Activated CD8-positive, alpha-beta memory T cell treated with anti-CD3 and anti-CD28 coated beads for 36 hours (primary cell): Measurements from ENCODE around the gene CEP128. TPM values are rescaled to one million over a fixed set of nuclear protein-coding genes. Genes with fewer than 3 reads are reported as not detected.

Experiments
- CTCF ChIA-PET: fragments of 350-600 bp; sonication (Branson Sonifier 250); formaldehyde crosslinking; loops from one replicate; lab custom pipeline; 2021; ENCODE audit warnings: antibody characterized with exemption; lab: Charles Lee
- POLR2A ChIA-PET: fragments of 350-600 bp; sonication (Branson Sonifier 250); formaldehyde crosslinking; loops from one replicate; lab custom pipeline; 2021; ENCODE audit warnings: antibody characterized with exemption; lab: Charles Lee
- total RNA-seq, 2 experiments: library from RNA; stranded (reverse); gene quantifications; one replicate each; pipeline ENCODE4 v1.2.3, GENCODE V29; 2021

CEP128 gene
- 10 to 100 TPM; 18.0 to 19.7 TPM for total RNA-seq

DNA sequence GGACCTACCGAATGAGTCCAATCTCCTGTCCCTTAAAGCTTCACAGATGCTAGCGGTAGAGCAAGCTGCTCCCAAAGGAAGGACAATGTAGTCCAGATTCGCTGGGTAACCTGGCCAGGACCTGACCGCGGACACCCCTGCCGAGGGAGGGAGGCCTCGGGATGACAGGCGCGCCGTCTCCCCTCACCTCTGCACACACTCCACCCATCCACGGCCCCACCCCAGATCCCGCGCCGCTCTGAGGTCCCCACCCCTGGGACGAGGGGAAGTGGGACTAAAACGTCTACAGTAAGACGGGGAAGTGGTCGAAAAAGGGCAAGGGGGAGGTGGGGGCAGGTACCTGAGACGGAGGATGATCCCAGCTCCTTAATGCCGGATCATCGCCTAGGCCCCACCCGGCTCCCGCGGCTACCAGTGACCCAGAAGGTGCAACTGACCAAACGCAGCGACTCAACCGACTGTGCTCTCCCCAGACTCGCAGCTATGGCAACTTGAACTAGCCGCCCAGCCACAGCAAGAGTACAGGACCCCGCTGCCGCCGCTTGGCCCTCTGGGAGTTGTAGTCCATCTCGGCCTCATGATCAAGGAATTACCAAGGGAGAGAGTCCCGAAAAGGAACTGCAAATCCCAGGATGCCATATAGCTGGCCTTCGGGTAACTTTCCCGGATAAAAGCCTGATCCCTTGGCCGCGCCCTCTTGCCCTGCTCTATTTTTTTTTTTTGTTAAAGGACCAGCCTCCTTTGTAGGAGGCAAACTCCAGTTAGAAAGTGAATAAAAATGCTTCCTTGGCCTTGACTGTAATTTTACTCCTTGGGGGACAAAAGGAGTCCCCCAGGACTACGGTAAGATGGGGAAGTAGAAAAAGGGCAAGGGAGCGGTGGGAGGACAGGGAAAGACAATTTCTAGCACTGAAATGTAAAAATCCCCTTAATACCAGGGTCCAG is at the start of gene CEP128:
Gene CEP128, minus strand, starts transcription at position 498 of the 945 bp plus-strand sequence.
- ChIA-PET POLR2A (interaction anchor here (1.4 to 1.9 kb wide), 2 partner anchors 11 to 280 kb away, joined by 4 to 7 read pairs; partner anchors contain the start of gene GTF2A1), CTCF (interaction anchor here (1.1 to 2.1 kb wide), 4 partner anchors 10 to 229 kb away, joined by 3 to 8 read pairs (median 4); partner anchors contain the start of gene TSHR)

- POLR2A ChIA-PET = interaction anchor here (0.9 kb wide), 1 partner anchor 232 kb away, joined by 3 read pairs; the partner anchor contains the start of gene GTF2A1
- CTCF ChIA-PET = interaction anchor here (1.5 to 4.6 kb wide), 4 partner anchors 15 to 178 kb away, joined by 3 to 32 read pairs (median 6); partner anchors contain the start of gene TSHR
Measured at GRCh38 chr14:80988735-80989429, 47.3 kb upstream of the CEP128 start.

DNA sequence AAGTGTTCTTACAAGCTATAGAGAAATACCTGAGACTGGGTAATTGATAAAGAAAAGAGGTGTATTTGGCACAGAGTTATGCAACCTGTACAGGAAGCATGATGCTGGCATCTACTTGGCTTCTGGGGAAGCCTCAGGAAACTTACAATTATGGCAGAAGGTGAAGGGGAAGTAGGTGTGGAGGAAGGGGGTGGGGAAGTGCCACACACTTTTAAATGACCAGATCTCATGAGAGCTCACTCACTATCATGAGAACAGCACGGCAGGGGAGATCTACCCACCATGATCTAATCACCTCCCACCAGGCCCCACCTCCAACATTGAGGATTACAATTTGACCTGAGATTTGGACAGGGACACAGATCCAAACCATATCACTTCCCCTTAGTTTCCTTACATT is 46.7 kb upstream of the CEP128 start:
- POLR2A ChIA-PET = interaction anchor here (0.9 kb wide), 1 partner anchor 233 kb away, joined by 3 read pairs; the partner anchor contains the start of gene GTF2A1
- CTCF ChIA-PET = interaction anchor here (0.6 to 4.6 kb wide), 6 partner anchors 11 to 179 kb away, joined by 3 to 32 read pairs (median 4); partner anchors contain the start of gene TSHR

- POLR2A ChIA-PET = no interaction called here
Measured at GRCh38 chr14:80987235-80988032, 45.9 kb upstream of the CEP128 start.

DNA sequence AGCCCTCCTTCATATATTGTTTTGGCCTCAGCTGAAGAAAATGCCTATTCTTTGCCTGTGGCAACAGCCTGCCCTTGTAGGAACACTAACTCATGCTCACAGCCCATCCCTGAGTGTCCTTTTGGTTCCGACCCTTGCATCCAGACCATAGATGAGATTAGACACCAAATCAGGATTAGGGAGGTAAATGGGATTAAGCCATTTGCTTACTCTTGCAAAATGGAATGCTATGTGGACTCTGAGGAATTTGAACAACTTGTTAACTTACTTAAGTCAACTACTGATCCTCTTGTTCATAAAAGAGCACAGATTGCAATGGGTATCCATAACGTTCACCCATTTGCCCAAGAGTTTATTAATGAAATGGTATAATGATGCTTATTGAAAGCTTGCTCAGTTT is 41.2 kb upstream of the CEP128 start:
- CTCF ChIA-PET = no interaction called here
- POLR2A ChIA-PET = no interaction called here

More at GRCh38 chr14:80987235-80988032, 45.9 kb upstream of the CEP128 start:
- CTCF ChIA-PET = interaction anchor here (0.6 to 4.6 kb wide), 11 partner anchors 10 to 179 kb away, joined by 3 to 32 read pairs (median 4); partner anchors contain the start of gene TSHR

DNA sequence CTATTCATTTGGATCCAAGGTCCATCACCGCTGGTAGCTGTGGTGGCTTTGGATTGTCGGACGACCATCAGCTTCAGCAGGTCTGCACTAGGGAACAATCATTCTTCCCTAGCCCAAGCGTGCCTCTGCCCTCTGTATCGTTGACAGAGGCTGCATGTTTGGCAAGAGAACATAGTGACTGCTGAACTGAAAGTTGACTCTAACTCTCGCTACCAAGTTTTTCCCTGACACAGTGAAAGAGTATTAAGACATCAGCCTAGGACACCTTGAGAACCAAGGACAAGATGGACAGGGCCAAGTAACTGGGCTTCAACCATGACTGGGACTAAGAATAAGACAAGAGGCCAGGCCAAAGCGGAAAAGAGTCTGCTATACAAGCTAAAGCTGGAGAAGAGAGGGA is 40.1 kb upstream of the CEP128 start:
- ChIA-PET CTCF (no interaction called here), POLR2A (no interaction called here)

GRCh38 chr14:80981156-80981555 is 39.6 kb upstream of the CEP128 start:
- ChIA-PET CTCF (no interaction called here), POLR2A (no interaction called here)

GRCh38 chr14:80979951-80980350 is 38.4 kb upstream of the CEP128 start:
- ChIA-PET CTCF (no interaction called here), POLR2A (no interaction called here)

GRCh38 chr14:80978403-80978802 is 36.9 kb upstream of the CEP128 start:
- ChIA-PET CTCF (interaction anchor here (1.1 kb wide), 1 partner anchor 23 kb away, joined by 3 read pairs; the partner anchor contains the start of gene TSHR), POLR2A (no interaction called here)

- ChIA-PET CTCF (interaction anchor here (1.1 to 1.2 kb wide), 2 partner anchors 10 to 22 kb away, joined by 3 read pairs; partner anchors contain the start of gene TSHR), POLR2A (interaction anchor here (0.7 kb wide), 1 partner anchor 41 kb away, joined by 3 read pairs; no protein-coding TSS in a partner anchor)
Measured at GRCh38 chr14:80977221-80977620, 35.7 kb upstream of the CEP128 start.

GRCh38 chr14:80974679-80975078 is 33.1 kb upstream of the CEP128 start:
- POLR2A ChIA-PET = no interaction called here
- CTCF ChIA-PET = no interaction called here

GRCh38 chr14:80973931-80974641 is 32.5 kb upstream of the CEP128 start:
- CTCF ChIA-PET = interaction anchor here (0.7 to 0.8 kb wide), 2 partner anchors 12 to 14 kb away, joined by 3 to 4 read pairs; no protein-coding TSS in a partner anchor
- POLR2A ChIA-PET = no interaction called here

- CTCF ChIA-PET = no interaction called here
- POLR2A ChIA-PET = no interaction called here
Measured at GRCh38 chr14:80965037-80965436, 23.5 kb upstream of the CEP128 start.

DNA sequence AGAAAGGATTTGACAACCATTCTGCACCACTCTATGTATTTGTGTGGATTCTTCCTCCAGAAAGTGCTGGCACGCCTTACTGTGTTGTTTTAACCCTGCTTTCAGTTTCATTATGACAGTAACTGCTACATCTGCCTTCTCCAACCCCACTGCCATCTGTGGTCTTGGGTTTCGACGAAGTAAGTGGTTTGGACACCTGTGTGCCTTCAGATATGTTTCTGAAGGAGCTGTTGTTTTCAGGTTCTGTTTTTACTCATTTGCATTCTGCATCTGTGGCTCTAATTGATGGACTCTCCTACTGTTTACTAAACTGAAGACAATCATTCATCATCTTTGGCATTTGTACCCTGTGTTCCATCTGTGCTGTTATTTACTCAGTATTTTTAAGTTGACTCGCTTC is 18.0 kb upstream of the CEP128 start:
- ChIA-PET POLR2A (interaction anchor here (1.2 kb wide), 1 partner anchor 17 kb away, joined by 3 read pairs; no protein-coding TSS in a partner anchor), CTCF (interaction anchor here (0.9 to 1.4 kb wide), 4 partner anchors 19 to 37 kb away, joined by 3 to 4 read pairs (median 3); no protein-coding TSS in a partner anchor)

DNA sequence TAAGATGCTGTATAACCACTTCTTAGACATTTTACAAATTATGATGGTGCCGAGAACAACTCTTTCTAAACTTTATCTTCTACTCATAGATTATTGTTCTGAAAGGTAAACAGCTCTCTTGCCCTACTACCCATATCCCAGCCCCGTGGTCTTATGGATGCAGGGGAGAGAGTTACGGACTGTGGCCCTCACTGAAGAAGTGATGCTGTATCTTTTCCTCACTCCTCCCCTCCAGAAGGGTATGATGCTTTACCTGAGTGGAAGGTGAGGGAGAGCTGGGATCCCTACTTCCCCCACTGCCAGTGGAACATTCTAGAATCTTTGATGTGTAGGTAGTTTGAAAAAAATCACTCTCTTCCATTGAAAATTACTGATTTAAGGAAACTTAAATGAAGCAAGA is 17.4 kb upstream of the CEP128 start:
- ChIA-PET CTCF (interaction anchor here (1.2 to 1.4 kb wide), 2 partner anchors 18 to 38 kb away, joined by 3 to 4 read pairs; no protein-coding TSS in a partner anchor), POLR2A (no interaction called here)

DNA sequence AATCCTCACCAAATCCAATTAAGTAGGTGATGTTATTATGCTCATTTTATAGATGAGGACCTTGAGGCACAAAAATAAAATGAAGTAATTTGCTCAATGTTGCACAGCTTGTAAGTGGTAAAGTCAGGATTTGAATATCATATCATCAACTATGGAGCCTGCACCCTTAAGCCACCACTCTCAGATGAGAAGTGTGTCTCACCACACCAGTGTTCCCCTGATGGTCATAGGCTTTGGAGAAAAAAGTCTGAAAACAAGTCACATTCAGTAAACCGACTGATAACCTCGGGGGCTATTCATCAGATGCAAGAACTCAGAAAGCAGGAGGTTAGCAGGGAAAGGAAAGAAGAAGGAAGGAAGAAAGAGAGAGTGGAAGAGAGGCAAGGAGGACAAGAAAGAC is 16.7 kb upstream of the CEP128 start:
- ChIA-PET POLR2A (no interaction called here), CTCF (interaction anchor here (0.6 to 1.4 kb wide), 4 partner anchors 18 to 38 kb away, joined by 3 to 4 read pairs (median 4); no protein-coding TSS in a partner anchor)

DNA sequence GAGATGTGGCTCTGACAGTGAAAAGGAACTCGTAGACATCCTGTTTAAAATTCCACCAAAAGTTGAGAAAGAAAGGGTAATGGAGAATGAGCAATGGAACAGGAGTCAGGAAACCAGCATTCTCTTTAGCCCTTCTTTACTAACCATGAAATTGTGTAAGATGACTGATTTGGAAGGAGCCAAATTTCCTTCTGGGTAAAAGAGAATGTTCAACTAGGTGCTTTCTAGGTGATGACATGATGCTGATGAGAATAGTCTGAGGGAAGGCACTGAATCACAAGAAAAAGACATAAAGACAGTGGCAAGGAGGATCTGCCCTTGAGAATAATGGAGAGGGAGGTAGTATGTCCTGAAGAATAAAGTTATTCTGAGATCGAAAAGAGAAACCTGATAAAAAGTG is 16.1 kb upstream of the CEP128 start:
- POLR2A ChIA-PET = no interaction called here
- CTCF ChIA-PET = interaction anchor here (0.6 to 0.8 kb wide), 2 partner anchors 30 to 39 kb away, joined by 3 to 4 read pairs; no protein-coding TSS in a partner anchor
